ENCODE results near the gene INPP5A. TPM values are rescaled to one million over a fixed set of nuclear protein-coding genes. Genes with fewer than 3 reads are reported as not detected.

Gene INPP5A
- polyA plus RNA-seq, 10 donors, result 41.4 to 53.2 (median 47.6) TPM

- DNase-seq, result peak; percentile 93 to 97 (median 94)
Observed at GRCh38 chr10:132516771-132517725, 20.5 kb upstream of the INPP5A start.

GRCh38 chr10:132517951-132518521 lies 19.6 kb upstream of the INPP5A start:
- DNase-seq, result peak in 1 of 3 donors; percentile 64

GRCh38 chr10:132518572-132519381 lies 18.8 kb upstream of the INPP5A start:
- DNase-seq, result peak in 1 of 3 donors; percentile 62

GRCh38 chr10:132519382-132520176 lies 18.0 kb upstream of the INPP5A start:
- peak in 1 of 3 donors; percentile 62 for DNase-seq

- peak; percentile 88 to 96 (median 92) for DNase-seq
Observed at GRCh38 chr10:132520177-132520811, 17.3 kb upstream of the INPP5A start.

GRCh38 chr10:132521041-132521465 lies 16.5 kb upstream of the INPP5A start:
- DNase-seq, result peak in 1 of 3 donors; percentile 62

GRCh38 chr10:132521466-132522102 lies 16.0 kb upstream of the INPP5A start:
- no peak for DNase-seq

GRCh38 chr10:132522521-132523411 lies 14.8 kb upstream of the INPP5A start:
- no peak for DNase-seq

GRCh38 chr10:132523561-132524442 lies 13.8 kb upstream of the INPP5A start:
- no peak for DNase-seq

- DNase-seq, result no peak
Observed at GRCh38 chr10:132524443-132525285, 12.9 kb upstream of the INPP5A start.

- no peak for DNase-seq
Observed at GRCh38 chr10:132526676-132527075, 10.9 kb upstream of the INPP5A start.

- DNase-seq, result no peak
Observed at GRCh38 chr10:132527339-132528063, 10.1 kb upstream of the INPP5A start.

GRCh38 chr10:132528064-132528691 lies 9.4 kb upstream of the INPP5A start:
- DNase-seq, result peak; percentile 77 to 95 (median 80)

- DNase-seq, result no peak
Observed at GRCh38 chr10:132532179-132532578, 5.4 kb upstream of the INPP5A start.

GRCh38 chr10:132532749-132533560 lies 4.6 kb upstream of the INPP5A start:
- no peak for DNase-seq
